ENCODE data around the gene ABCC3.

ABCC3 gene

DNA sequence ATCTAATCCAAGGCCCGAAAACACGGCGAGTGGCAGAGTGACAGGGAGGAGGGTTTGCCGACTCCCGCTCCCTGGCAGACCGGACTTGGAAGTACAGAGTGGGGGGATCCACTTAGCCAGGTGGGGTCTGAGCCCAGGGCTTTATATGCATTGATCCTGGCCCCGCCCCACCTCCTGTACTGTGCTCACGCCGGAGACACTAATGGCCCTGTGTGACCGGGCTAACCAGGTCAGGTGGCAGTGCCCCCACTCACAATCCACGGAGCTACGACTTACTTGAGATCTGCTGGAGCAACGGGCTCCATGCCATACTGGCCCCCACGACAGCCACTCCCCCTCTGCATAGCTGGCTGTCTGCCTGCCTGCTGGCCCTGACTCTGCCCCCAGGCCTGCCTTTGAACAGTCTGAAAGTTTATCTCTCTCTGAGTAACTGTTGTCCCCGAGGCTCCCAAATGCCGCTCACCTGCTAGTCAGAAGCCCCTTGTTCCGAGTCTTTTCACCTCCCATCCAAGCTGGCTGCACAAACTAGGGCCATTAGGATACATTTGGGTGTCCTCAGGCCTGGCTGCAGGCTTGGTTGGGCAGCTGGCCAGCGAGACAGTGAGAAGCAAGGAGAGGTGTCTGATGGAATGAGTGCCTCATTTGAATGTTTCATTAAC is 46.2 kb upstream of the ABCC3 start:
- Histone ChIP-seq H3K4me3 (ENCODE audit: low read depth, low read length) (peak overlapping the region; percentile 2; the same call in 1 of the 2 replicates), H3K9me3 (ENCODE audit: severe bottlenecking) (no peaks in the 10 kb centered on the region), H3K36me3 (peaks cover 73% of the 10 kb centered on the region), H3K27me3 (ENCODE audit: insufficient read depth, low read depth, severe bottlenecking) (no peaks in the 10 kb centered on the region), H3K27ac (peak overlapping the region; percentile 95)
- peak; percentile 96 for DNase-seq
- TF ChIP-seq, protein P1, sequence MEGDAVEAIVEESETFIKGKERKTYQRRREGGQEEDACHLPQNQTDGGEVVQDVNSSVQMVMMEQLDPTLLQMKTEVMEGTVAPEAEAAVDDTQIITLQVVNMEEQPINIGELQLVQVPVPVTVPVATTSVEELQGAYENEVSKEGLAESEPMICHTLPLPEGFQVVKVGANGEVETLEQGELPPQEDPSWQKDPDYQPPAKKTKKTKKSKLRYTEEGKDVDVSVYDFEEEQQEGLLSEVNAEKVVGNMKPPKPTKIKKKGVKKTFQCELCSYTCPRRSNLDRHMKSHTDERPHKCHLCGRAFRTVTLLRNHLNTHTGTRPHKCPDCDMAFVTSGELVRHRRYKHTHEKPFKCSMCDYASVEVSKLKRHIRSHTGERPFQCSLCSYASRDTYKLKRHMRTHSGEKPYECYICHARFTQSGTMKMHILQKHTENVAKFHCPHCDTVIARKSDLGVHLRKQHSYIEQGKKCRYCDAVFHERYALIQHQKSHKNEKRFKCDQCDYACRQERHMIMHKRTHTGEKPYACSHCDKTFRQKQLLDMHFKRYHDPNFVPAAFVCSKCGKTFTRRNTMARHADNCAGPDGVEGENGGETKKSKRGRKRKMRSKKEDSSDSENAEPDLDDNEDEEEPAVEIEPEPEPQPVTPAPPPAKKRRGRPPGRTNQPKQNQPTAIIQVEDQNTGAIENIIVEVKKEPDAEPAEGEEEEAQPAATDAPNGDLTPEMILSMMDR (IDR thresholded peaks at IDR 0.05; ENCODE audit: low read depth, low read length) = no peak

DNA sequence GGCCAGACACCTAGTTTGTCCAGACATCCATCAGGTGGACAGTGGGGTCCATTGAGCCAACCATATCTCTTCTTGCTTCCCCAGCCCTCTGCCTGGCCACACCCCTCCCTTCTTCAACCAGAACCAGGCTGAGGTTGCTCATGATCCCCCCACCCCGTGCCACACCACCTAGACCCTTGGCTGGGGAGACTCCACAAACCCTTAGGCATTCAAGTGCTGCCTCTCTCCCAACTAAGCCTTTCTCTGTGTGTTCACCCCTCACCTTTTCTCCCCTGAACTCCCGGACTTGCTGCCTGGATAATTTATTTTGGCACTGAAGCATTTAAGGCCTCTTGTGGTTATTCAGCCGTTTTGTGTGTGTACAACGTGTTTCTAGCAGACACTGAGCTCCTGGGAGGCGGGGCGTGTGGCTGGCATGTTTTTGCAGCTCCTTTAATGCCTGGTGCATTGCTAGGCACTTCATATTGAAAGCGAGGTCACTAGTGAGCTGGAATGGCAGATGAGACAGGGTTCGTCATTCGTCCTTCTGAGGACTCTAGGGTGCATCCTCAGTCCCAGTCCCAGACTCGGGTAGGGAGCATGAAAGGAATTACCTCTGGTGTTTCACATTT is 45.5 kb upstream of the ABCC3 start:
- H3K36me3 ChIP-seq = peaks cover 73% of the 10 kb centered on the region
- peak overlapping the region; percentile 95 for H3K27ac ChIP-seq
- H3K27me3 ChIP-seq (ENCODE audit: insufficient read depth, low read depth, severe bottlenecking) = no peaks in the 10 kb centered on the region
- no peaks in the 10 kb centered on the region for H3K9me3 ChIP-seq (ENCODE audit: severe bottlenecking)
- no peak for DNase-seq
- TF ChIP-seq, protein P1 (IDR thresholded peaks at IDR 0.05; ENCODE audit: low read depth, low read length) = no peak
- no peak overlapping the region for H3K4me3 ChIP-seq (ENCODE audit: low read depth, low read length)

GRCh38 chr17:50590946-50591737 is 43.5 kb upstream of the ABCC3 start:
- no peaks in the 10 kb centered on the region for H3K27me3 ChIP-seq (ENCODE audit: insufficient read depth, low read depth, severe bottlenecking)
- peaks cover 77% of the 10 kb centered on the region for H3K36me3 ChIP-seq
- H3K4me3 ChIP-seq (ENCODE audit: low read depth, low read length) = no peak overlapping the region
- H3K27ac ChIP-seq = peak overlapping the region; percentile 95
- TF ChIP-seq, protein P1 (IDR thresholded peaks at IDR 0.05; ENCODE audit: low read depth, low read length) = no peak
- DNase-seq = no peak
- H3K9me3 ChIP-seq (ENCODE audit: severe bottlenecking) = no peaks in the 10 kb centered on the region

DNA sequence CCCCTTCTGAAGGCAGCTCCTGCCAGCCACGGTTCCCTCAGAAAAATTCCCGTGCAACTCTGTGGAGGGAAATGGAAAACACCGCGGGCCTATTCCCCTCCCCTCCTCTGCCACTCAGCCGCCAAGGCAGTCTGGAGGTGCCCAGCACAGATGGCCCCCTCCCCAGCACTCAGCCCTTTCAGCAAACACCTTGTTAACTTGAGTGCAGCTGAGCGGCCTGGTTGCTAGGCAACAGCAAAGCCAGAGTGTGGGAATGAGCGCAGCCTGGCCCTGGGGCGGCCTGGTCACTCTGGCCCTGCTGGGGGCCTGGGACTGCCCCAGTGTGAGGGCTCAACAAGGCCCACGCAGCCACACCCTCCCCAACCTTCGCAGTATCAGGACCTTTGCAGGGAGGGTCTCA is 41.4 kb upstream of the ABCC3 start:
- peak; percentile 99 for DNase-seq
- TF ChIP-seq, protein P1 (IDR thresholded peaks at IDR 0.05; ENCODE audit: low read depth, low read length) = no peak
- H3K4me3 ChIP-seq (ENCODE audit: low read depth, low read length) = peak overlapping the region; percentile 7
- H3K9me3 ChIP-seq (ENCODE audit: severe bottlenecking) = no peaks in the 10 kb centered on the region
- H3K27ac ChIP-seq = peak overlapping the region; percentile 93
- no peaks in the 10 kb centered on the region for H3K27me3 ChIP-seq (ENCODE audit: insufficient read depth, low read depth, severe bottlenecking)
- H3K36me3 ChIP-seq = peaks cover 80% of the 10 kb centered on the region

GRCh38 chr17:50594128-50594823 is 40.4 kb upstream of the ABCC3 start:
- Histone ChIP-seq H3K27me3 (ENCODE audit: insufficient read depth, low read depth, severe bottlenecking) (no peaks in the 10 kb centered on the region), H3K4me3 (ENCODE audit: low read depth, low read length) (no peak overlapping the region), H3K36me3 (peaks cover 89% of the 10 kb centered on the region), H3K27ac (peak overlapping the region; percentile 93), H3K9me3 (ENCODE audit: severe bottlenecking) (no peaks in the 10 kb centered on the region)
- DNase-seq = no peak
- TF ChIP-seq, protein P1 (IDR thresholded peaks at IDR 0.05; ENCODE audit: low read depth, low read length) = no peak
